ENCODE measurements around the gene CRACR2A. TPM values are rescaled to one million over a fixed set of nuclear protein-coding genes. Genes with fewer than 3 reads are reported as not detected.

Gene CRACR2A
- total and polyA plus RNA-seq, 3 donors from 2014 or later, result 3.1 to 5.0 (median 4.0) TPM

GRCh38 chr12:3670083-3670620 lies 82.8 kb downstream of the CRACR2A start:
- H3K4me3 ChIP-seq, result no peak overlapping the region
- intact Hi-C loops (cut with DNase I; ENCODE audit: low total_unique reads), result no loop called here
- H3K27me3 ChIP-seq, result no peaks in the 10 kb centered on the region
- no peak overlapping the region for H3K27ac ChIP-seq
- DNase-seq, result no peak
- no peaks in the 10 kb centered on the region for H3K9me3 ChIP-seq
- TF ChIP-seq POLR2A (IDR thresholded peaks at IDR 0.05), result no peak
- TF ChIP-seq, protein P1, sequence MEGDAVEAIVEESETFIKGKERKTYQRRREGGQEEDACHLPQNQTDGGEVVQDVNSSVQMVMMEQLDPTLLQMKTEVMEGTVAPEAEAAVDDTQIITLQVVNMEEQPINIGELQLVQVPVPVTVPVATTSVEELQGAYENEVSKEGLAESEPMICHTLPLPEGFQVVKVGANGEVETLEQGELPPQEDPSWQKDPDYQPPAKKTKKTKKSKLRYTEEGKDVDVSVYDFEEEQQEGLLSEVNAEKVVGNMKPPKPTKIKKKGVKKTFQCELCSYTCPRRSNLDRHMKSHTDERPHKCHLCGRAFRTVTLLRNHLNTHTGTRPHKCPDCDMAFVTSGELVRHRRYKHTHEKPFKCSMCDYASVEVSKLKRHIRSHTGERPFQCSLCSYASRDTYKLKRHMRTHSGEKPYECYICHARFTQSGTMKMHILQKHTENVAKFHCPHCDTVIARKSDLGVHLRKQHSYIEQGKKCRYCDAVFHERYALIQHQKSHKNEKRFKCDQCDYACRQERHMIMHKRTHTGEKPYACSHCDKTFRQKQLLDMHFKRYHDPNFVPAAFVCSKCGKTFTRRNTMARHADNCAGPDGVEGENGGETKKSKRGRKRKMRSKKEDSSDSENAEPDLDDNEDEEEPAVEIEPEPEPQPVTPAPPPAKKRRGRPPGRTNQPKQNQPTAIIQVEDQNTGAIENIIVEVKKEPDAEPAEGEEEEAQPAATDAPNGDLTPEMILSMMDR (IDR thresholded peaks at IDR 0.05), result no peak
- H3K36me3 ChIP-seq (ENCODE audit: low read depth, missing control alignments), result no peaks in the 10 kb centered on the region
- no peaks in the 10 kb centered on the region for H3K4me1 ChIP-seq
- 61 to 73% methylated on average over 5 of the region's 5 CpGs for WGBS, 2 donors

DNA sequence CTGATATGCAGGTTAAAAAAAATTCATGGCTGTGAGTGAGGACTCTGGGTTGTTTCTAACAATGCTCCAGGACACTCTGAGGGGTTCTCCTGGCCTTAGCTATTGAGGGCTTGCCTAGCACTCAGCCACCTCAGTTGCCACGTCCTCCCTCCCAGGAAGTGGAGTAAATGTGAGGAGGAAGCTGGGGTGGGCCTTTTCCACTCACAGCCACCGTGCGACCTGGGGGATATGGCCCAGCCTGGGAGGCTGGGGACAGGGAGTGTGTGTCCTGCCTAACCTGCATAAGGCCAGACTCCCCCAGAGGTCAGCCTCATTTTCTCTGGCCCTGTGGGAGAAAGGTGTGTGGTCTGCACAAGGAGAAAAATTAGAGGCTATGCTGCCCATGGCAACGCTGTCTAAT lies 83.3 kb downstream of the CRACR2A start:
- H3K27me3 ChIP-seq, result no peaks in the 10 kb centered on the region
- TF ChIP-seq POLR2A (IDR thresholded peaks at IDR 0.05), result no peak
- TF ChIP-seq, protein P1 (IDR thresholded peaks at IDR 0.05), result no peak
- DNase-seq, result no peak
- no peak overlapping the region for H3K27ac ChIP-seq
- H3K4me3 ChIP-seq, result no peak overlapping the region
- intact Hi-C loops (cut with DNase I; ENCODE audit: low total_unique reads), result no loop called here
- no peaks in the 10 kb centered on the region for H3K9me3 ChIP-seq
- H3K4me1 ChIP-seq, result no peaks in the 10 kb centered on the region
- no peaks in the 10 kb centered on the region for H3K36me3 ChIP-seq (ENCODE audit: low read depth, missing control alignments)
- WGBS, 2 donors, result 58 to 71% methylated on average over 4 of the region's 4 CpGs

GRCh38 chr12:3668479-3669165 lies 84.3 kb downstream of the CRACR2A start:
- H3K4me1 ChIP-seq, result no peaks in the 10 kb centered on the region
- 57 to 76% methylated on average over 2 to 5 of the region's 5 CpGs for WGBS, 2 donors
- intact Hi-C loops (cut with DNase I; ENCODE audit: low total_unique reads), result no loop called here
- TF ChIP-seq, protein P1 (IDR thresholded peaks at IDR 0.05), result no peak
- no peak for TF ChIP-seq POLR2A (IDR thresholded peaks at IDR 0.05)
- H3K4me3 ChIP-seq, result no peak overlapping the region
- no peaks in the 10 kb centered on the region for H3K36me3 ChIP-seq (ENCODE audit: low read depth, missing control alignments)
- H3K9me3 ChIP-seq, result no peaks in the 10 kb centered on the region
- DNase-seq, result no peak
- H3K27ac ChIP-seq, result no peak overlapping the region
- no peaks in the 10 kb centered on the region for H3K27me3 ChIP-seq

- TF ChIP-seq POLR2A (IDR thresholded peaks at IDR 0.05), result no peak
- TF ChIP-seq, protein P1 (IDR thresholded peaks at IDR 0.05), result no peak
- H3K36me3 ChIP-seq (ENCODE audit: low read depth, missing control alignments), result no peaks in the 10 kb centered on the region
- WGBS, 2 donors, result 81 to 92% methylated on average over 4 of the region's 4 CpGs
- intact Hi-C loops (cut with DNase I; ENCODE audit: low total_unique reads), result no loop called here
- no peak overlapping the region for H3K27ac ChIP-seq
- no peak overlapping the region for H3K4me3 ChIP-seq
- H3K4me1 ChIP-seq, result no peaks in the 10 kb centered on the region
- no peaks in the 10 kb centered on the region for H3K9me3 ChIP-seq
- H3K27me3 ChIP-seq, result no peaks in the 10 kb centered on the region
- no peak for DNase-seq
Observed at GRCh38 chr12:3667485-3667884, 85.4 kb downstream of the CRACR2A start.

GRCh38 chr12:3666441-3666840 lies 86.5 kb downstream of the CRACR2A start:
- TF ChIP-seq, protein P1 (IDR thresholded peaks at IDR 0.05), result no peak
- TF ChIP-seq POLR2A (IDR thresholded peaks at IDR 0.05), result no peak
- intact Hi-C loops (cut with DNase I; ENCODE audit: low total_unique reads), result no loop called here
- Histone ChIP-seq H3K27ac (no peak overlapping the region), H3K4me3 (no peak overlapping the region), H3K4me1 (no peaks in the 10 kb centered on the region), H3K9me3 (no peaks in the 10 kb centered on the region), H3K27me3 (no peaks in the 10 kb centered on the region), H3K36me3 (ENCODE audit: low read depth, missing control alignments) (no peaks in the 10 kb centered on the region)
- 85 to 93% methylated on average over 7 of the region's 7 CpGs for WGBS, 2 donors
- no peak for DNase-seq
